ENCODE results near the gene APOA4.
A peak's percentile ranks its signal among the peaks of the same experiment; 100 is the strongest.

Gene APOA4

DNA sequence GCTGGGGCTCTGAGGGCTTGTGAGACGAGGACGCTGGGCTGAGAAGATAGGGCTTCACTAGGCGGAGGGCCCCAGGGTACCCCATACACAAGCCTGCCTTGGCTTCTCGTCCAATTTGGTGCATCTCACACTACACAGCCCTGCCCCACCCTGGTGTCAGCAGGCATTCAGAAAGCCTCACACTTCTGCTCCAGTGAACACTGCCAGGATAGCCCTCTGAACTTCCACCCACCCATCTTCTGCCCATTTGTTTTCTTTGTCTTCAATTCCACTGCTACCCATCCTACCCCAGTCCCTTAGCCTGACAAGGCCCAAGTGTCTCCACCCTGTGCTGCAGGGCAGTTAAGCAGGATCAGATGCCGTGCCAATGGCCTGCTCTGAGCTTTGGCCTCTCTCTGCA, 48.4 kb downstream of the APOA4 start:
- no peak for DNase-seq (ENCODE audit: low read depth)

DNA sequence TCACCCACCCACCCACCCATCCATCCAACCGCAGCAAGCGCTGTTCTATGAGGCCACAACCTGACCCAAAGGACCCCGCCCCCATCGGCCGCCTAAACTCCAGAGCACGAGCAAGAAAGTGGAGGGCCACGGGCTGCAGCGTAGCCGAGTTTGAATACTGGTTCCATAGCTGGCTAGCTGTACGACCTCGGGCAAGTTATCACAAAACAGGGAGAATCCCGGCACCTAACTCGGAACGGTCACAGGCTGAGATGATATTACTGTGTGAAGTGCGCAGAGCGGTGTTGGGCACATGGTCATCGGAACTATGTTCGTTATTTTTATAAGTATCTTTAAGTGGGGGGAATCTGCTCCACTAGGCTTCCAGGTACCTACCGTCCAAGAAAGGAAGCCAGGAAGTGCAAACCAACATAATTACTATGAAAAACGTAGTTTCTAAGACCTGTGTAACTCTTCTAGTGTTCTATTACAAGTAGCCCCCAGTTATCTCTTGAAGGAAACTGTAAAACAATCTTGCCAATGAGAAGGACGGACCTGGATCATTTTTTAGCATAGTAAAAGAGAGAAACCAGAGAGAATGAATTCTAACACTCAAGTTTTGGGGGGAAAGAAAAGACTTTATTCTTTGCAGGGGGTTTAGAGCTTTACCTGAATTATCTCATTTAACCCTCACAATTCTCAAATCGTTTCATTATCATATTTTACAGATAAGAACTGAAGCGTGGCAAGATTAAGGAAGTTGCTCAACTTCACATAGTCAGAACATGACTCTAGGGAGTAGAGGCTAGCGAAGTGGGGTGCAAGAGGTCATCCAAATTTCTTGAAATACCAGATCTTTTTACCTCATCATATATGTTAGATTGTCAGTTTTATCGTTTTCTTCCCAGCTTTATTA, 49.7 kb downstream of the APOA4 start:
- DNase-seq (ENCODE audit: low read depth): no peak

DNA sequence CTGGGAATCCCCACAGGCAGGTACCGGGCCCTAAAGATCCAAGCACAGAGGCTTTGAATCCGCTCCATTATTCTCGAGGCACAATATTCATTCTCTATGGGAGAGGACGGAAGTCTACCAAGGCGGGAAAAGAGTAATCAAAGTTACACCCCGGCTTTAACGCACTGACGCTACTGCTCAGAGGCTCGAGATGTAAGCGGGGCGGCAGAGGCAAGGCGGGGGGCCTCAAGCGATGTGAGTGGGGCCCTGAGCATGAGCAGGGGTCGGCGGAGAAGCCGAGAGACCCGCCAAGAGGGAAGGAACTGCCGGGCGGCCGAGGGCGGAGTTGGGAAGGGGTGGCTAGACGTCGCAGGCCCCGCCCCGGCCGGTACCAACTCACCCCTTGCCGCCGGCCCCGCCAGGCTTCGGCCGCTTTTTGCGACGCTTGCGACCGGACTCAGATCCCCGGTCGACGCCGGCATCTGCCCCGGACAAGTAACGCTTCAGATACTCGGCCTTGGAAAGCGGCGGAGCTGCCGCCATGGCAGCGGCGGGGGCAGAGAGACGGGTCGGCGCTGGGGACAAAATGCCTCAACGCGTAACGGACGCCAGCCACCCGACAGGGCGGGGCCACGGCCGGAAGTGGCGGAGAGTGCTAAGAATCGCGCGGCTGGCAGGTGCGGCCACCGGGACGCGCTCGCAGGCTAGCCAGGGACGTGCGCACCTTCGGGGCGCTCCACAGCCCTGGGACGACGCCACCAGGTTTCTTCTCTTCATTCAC, 50.5 kb downstream of the APOA4 start, which contains the start of gene BUD13:
Gene BUD13, minus strand, starts transcription at position 545 of the 760 bp plus-strand sequence. Its CDS starts 23 bp downstream, at position 522.
- DNase-seq (ENCODE audit: low read depth): peak; percentile 94

DNA sequence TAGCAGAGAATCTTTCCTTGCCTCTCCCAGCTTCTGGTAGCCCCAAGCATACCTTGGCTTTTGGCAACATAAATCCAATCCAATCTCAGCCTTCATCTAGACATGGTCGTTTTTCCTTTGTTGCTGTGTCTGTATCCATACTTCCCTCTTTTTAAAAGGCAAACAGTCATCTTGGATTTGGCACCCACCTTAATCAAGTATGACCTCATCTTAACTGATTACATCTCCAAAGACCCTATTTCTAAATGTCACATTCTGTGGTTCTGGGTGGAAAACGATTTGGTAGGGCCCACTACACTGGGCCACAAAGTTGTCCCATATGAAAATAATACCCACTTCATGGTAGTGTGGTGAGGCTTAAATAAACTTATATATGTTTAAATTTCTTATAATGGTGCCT, 51.2 kb downstream of the APOA4 start:
- no peak for DNase-seq (ENCODE audit: low read depth)
